ENCODE data around the gene APMAP. TPM values are rescaled to one million over a fixed set of nuclear protein-coding genes. Genes with fewer than 3 reads are reported as not detected.

APMAP gene
- total RNA-seq, 1 donor from 2014 or later = 81.3 TPM

DNA sequence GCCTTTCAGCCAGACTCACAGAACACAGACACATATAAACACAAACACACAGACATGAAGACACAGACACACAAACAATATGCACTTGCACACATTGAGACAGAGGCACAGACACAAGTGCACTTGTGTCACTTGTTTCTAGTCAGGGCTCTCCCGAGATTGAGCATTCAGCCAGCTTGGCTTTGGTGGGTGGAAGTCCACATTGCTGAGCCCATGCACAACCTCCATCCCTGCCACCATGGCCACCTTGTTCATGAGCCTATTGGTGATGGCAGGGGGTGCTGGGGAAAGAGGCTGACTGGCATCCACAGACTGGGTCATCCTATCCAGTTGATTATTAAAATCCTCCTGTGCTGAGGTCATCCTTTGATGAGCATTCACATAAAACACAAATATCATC lies 55.0 kb downstream of the APMAP start:
- H3K36me3 Mint-ChIP-seq (ENCODE audit: insufficient read depth) = no peaks in the 10 kb centered on the region
- no peak for DNase-seq (ENCODE audit: low spot score, unreplicated experiment)
- no peak overlapping the region for H3K27ac Mint-ChIP-seq
- no peaks in the 10 kb centered on the region for H3K27me3 Mint-ChIP-seq
- H3K4me1 Mint-ChIP-seq (ENCODE audit: low read depth) = no peaks in the 10 kb centered on the region
- TF ChIP-seq, protein P1, sequence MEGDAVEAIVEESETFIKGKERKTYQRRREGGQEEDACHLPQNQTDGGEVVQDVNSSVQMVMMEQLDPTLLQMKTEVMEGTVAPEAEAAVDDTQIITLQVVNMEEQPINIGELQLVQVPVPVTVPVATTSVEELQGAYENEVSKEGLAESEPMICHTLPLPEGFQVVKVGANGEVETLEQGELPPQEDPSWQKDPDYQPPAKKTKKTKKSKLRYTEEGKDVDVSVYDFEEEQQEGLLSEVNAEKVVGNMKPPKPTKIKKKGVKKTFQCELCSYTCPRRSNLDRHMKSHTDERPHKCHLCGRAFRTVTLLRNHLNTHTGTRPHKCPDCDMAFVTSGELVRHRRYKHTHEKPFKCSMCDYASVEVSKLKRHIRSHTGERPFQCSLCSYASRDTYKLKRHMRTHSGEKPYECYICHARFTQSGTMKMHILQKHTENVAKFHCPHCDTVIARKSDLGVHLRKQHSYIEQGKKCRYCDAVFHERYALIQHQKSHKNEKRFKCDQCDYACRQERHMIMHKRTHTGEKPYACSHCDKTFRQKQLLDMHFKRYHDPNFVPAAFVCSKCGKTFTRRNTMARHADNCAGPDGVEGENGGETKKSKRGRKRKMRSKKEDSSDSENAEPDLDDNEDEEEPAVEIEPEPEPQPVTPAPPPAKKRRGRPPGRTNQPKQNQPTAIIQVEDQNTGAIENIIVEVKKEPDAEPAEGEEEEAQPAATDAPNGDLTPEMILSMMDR (IDR thresholded peaks at IDR 0.05; ENCODE audit: unreplicated experiment) = no peak
- peaks cover 10% of the 10 kb centered on the region for H3K9me3 Mint-ChIP-seq (ENCODE audit: low read depth)
- H3K4me3 Mint-ChIP-seq (ENCODE audit: low read depth) = no peak overlapping the region

GRCh38 chr20:24936526-24937407 lies 55.8 kb downstream of the APMAP start:
- H3K36me3 Mint-ChIP-seq (ENCODE audit: insufficient read depth) = peaks cover 1% of the 10 kb centered on the region
- H3K4me1 Mint-ChIP-seq (ENCODE audit: low read depth) = no peaks in the 10 kb centered on the region
- peaks cover 8% of the 10 kb centered on the region for H3K9me3 Mint-ChIP-seq (ENCODE audit: low read depth)
- H3K4me3 Mint-ChIP-seq (ENCODE audit: low read depth) = no peak overlapping the region
- no peaks in the 10 kb centered on the region for H3K27me3 Mint-ChIP-seq
- TF ChIP-seq, protein P1 (IDR thresholded peaks at IDR 0.05; ENCODE audit: unreplicated experiment) = no peak
- no peak overlapping the region for H3K27ac Mint-ChIP-seq
- DNase-seq (ENCODE audit: low spot score, unreplicated experiment) = no peak

DNA sequence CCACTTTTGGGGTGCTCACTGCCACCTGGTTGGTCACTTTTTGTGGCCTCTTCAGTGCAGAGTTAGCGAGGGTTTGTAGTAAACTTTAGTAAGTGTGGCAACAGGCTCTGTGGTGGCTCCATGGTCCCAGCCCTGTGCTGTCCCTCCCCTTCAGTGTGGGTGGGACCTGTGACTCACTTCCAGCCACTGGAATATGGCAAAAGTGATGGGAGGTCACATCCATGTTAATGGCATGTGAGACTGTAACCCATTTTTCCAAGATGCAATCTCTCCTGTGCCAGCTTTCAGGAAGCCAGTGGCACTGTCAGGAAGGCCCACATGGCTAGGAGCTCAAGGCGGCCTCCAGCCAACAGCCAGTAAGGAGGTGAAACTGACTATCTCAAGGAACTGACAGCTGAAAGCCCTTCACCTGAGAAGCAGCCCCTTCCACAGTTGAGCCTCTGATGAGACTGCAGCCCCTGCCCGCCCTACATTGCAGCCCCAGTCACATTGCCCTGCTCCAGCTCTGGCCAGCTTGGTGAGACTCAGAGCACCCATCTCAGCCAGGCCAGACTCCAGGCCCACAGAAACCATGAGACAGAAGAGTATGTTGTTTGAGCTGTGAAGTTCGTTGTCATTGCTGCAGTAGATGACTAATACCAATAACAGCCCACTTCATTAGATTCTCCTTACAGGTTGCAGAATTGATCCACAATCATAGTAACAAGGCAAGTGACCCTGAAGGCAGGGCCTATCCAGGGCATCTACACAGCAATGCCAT lies 56.6 kb downstream of the APMAP start:
- Mint-ChIP-seq H3K4me1 (ENCODE audit: low read depth) (peaks cover 3% of the 10 kb centered on the region), H3K36me3 (ENCODE audit: insufficient read depth) (peaks cover 1% of the 10 kb centered on the region), H3K4me3 (ENCODE audit: low read depth) (no peak overlapping the region), H3K27ac (no peak overlapping the region), H3K9me3 (ENCODE audit: low read depth) (peaks cover 6% of the 10 kb centered on the region), H3K27me3 (no peaks in the 10 kb centered on the region)
- DNase-seq (ENCODE audit: low spot score, unreplicated experiment) = no peak
- TF ChIP-seq, protein P1 (IDR thresholded peaks at IDR 0.05; ENCODE audit: unreplicated experiment) = no peak

- Mint-ChIP-seq H3K36me3 (ENCODE audit: insufficient read depth) (peaks cover 1% of the 10 kb centered on the region), H3K4me3 (ENCODE audit: low read depth) (no peak overlapping the region), H3K27me3 (no peaks in the 10 kb centered on the region), H3K27ac (no peak overlapping the region), H3K4me1 (ENCODE audit: low read depth) (peaks cover 11% of the 10 kb centered on the region), H3K9me3 (ENCODE audit: low read depth) (no peaks in the 10 kb centered on the region)
- no peak for DNase-seq (ENCODE audit: low spot score, unreplicated experiment)
- TF ChIP-seq, protein P1 (IDR thresholded peaks at IDR 0.05; ENCODE audit: unreplicated experiment) = no peak
Observed at GRCh38 chr20:24935140-24935539, 57.4 kb downstream of the APMAP start.

DNA sequence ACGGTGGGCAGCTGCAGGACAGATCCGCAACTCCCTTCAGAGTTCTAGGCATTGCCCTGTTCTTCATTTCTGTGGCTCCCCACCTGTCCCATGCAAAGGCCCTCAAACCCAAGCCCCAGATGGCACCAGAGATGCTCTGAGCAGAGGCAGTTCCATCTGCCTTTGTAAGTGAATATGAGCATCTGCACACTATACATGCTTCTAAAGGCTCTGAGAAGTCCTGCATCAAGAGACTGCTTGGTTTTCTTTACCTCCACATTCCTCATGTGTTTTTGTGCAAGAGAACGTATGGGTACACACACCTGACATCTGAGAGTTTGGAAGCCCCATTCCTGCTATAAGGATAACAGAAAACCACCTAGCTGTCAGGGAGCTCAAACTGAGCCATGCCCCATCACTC lies 57.8 kb downstream of the APMAP start:
- H3K9me3 Mint-ChIP-seq (ENCODE audit: low read depth) = no peaks in the 10 kb centered on the region

More for the DNA sequence above, 57.8 kb downstream of the APMAP start:
- no peaks in the 10 kb centered on the region for H3K27me3 Mint-ChIP-seq
- no peak overlapping the region for H3K4me3 Mint-ChIP-seq (ENCODE audit: low read depth)
- no peak for DNase-seq (ENCODE audit: low spot score, unreplicated experiment)
- H3K4me1 Mint-ChIP-seq (ENCODE audit: low read depth) = peaks cover 15% of the 10 kb centered on the region
- H3K27ac Mint-ChIP-seq = no peak overlapping the region
- H3K36me3 Mint-ChIP-seq (ENCODE audit: insufficient read depth) = peaks cover 1% of the 10 kb centered on the region
- TF ChIP-seq, protein P1 (IDR thresholded peaks at IDR 0.05; ENCODE audit: unreplicated experiment) = no peak
